NCI-H2196 (cell line): ENCODE data around the gene RHEX.

Source experiments
- DNase-seq: peaks from one replicate; lab custom pipeline; 2025; ENCODE audit not compliant: unreplicated experiment; lab: John Stamatoyannopoulos, UW

RHEX gene

GRCh38 chr1:206115791-206116190 is 62.8 kb downstream of the RHEX start:
- DNase-seq, result no peak

GRCh38 chr1:206116191-206116872 is 63.4 kb downstream of the RHEX start:
- DNase-seq, result peak; percentile 56

- no peak for DNase-seq
Observed at GRCh38 chr1:206116873-206117150, 63.8 kb downstream of the RHEX start.

GRCh38 chr1:206117151-206117948 is 64.4 kb downstream of the RHEX start, which contains the start of gene AVPR1B:
TSS of gene AVPR1B (minus strand) at chr1:206117388. CDS start at chr1:206116890, 498 bp downstream.
- DNase-seq, result peak; percentile 49

GRCh38 chr1:206120406-206120805 is 67.4 kb downstream of the RHEX start:
- no peak for DNase-seq

- DNase-seq, result no peak
Observed at GRCh38 chr1:206121269-206121668, 68.3 kb downstream of the RHEX start.

- no peak for DNase-seq
Observed at GRCh38 chr1:206122686-206123085, 69.7 kb downstream of the RHEX start.

- no peak for DNase-seq
Observed at GRCh38 chr1:206125346-206125745, 72.4 kb downstream of the RHEX start.

- DNase-seq, result no peak
Observed at GRCh38 chr1:206127336-206127735, 74.4 kb downstream of the RHEX start.

GRCh38 chr1:206128196-206128595 is 75.2 kb downstream of the RHEX start:
- no peak for DNase-seq

GRCh38 chr1:206131037-206131436 is 78.1 kb downstream of the RHEX start:
- no peak for DNase-seq

GRCh38 chr1:206133751-206134415 is 80.9 kb downstream of the RHEX start:
- DNase-seq, result no peak

- no peak for DNase-seq
Observed at GRCh38 chr1:206135248-206135647, 82.3 kb downstream of the RHEX start.

- no peak for DNase-seq
Observed at GRCh38 chr1:206136241-206136640, 83.3 kb downstream of the RHEX start.

GRCh38 chr1:206142011-206142410 is 89.0 kb downstream of the RHEX start:
- DNase-seq, result no peak

- no peak for DNase-seq
Observed at GRCh38 chr1:206142770-206143169, 89.8 kb downstream of the RHEX start.

- no peak for DNase-seq
Observed at GRCh38 chr1:206143537-206144172, 90.7 kb downstream of the RHEX start.

GRCh38 chr1:206144605-206145004 is 91.6 kb downstream of the RHEX start:
- peak; percentile 47 for DNase-seq

- no peak for DNase-seq
Observed at GRCh38 chr1:206145771-206146290, 92.9 kb downstream of the RHEX start.
